HG02943 (cell line): ENCODE results near the gene GPC3.
"Not testable (repeated sequence)": the region's sequence is repeated elsewhere in the genome, so short reads cannot be mapped to it uniquely, and the experiment has no call there.

ENCODE experiments used
- ATAC-seq: cut with Tn5 transposase; IDR thresholded peaks from one replicate; pipeline ENCODE4 v1.9.1; 2021; ENCODE audit warnings: mild to moderate bottlenecking, low read depth, moderate library complexity; ENCODE audit not compliant: unreplicated experiment

GPC3 gene

DNA sequence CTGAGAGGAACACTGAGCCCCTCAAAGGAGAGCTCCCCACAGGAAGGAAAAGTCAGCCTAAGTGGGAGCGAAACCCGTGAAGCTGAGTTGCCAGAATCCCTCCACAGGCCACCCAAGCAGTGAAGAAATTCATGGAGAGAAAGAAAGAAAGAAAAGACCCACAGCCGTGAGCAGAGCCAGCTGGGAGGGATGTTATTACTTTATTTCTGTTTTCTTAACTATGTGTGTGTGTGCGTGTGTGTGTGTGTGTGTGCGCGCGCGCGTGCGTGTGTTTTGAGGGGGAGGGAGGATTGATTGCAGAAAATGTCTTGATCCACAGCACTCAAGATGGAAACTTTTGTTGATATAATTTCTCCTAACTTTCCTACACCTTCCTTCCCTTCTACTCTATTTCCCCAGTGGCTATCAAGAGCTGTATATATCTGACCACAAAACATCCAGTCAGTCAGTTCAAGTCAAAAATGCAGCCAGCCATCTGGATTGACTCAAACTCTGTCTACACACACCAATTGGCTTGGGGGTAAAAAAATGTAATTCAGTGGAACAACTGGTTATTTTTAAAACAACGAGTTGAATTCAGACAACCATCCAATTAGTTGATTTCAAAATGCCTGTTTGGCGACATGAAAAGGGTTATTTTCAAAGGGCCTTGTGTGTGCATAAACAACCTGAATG is 13.8 kb upstream of the GPC3 start:
- ATAC-seq, result no peak

DNA sequence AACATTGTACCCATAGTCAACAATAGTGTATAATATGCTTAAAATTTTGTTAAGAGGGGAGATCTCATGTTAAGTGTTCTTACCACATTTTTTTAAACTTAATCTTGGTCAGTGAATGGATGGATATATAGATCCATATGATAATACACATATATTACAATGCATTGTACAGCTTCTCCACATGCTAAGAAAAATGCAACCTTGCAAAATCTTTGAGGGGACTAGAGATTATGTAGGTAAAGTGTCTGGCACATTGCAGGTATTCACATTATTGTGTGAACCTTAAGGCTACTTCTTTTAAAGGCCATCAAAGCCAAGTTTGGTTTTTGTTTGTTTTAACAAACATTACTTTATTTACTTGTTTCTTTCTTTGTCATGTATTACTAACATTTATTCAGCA is 10.4 kb upstream of the GPC3 start:
- no peak for ATAC-seq

GRCh38 chrX:133994576-133994975 is 9.2 kb upstream of the GPC3 start:
- ATAC-seq, result no peak

DNA sequence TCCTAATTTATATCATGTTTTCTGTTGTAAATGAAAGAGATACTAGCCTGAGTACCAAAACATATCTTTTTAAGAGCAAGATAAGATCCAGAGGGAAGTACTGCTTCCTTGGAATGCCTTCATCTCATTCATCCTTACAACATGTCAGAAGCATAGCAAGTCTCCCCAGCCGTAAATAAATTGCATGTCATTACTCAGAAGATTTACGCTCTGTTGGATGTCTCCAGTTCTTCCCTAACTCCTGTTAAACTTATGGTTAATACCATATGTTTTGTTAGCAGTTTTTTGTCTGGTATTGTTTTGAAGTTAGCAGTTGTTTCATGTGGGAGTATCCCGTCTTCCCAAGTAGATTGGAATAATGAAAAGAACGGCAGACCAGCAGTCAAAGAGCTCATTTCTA is 7.5 kb upstream of the GPC3 start:
- ATAC-seq, result no peak

DNA sequence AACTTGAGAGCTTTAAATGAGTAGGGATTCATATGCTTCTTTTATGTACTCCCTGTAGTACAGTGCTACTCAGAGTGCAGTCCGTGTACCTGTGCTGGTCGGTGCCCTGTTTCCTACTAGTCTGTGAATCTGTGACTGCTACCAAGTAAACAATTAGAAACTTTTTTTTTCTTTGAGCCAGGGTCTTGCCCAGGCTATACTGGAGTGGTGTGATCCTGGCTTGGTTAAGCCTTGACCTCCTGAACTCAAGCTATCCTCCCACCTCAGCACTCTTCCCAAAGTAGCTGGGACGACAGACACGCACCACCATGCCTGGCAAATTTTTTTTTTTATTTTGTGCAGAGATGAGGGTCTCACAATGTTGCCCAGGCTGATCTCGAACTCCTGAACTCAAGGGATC is 6.4 kb upstream of the GPC3 start:
- no peak for ATAC-seq

DNA sequence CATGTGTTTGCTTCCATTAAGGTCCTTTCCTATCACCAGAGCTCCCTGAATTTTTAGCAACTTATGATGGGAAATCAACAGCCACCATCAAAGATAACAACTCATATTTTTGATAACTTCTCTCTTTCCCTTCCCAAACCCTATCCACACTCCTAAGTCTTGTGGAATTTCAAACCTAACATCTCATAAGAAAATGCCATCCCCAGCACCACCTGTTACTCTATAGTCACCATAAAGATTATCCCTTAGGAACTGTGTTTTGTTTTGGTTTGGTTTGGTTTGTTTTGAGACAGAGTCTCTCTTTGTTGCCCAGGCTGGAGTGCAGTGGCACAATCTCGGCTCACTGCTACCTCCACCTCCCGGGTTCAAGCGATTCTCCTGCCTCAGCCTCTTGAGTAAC is 5.7 kb upstream of the GPC3 start:
- ATAC-seq, result not testable (repeated sequence)

DNA sequence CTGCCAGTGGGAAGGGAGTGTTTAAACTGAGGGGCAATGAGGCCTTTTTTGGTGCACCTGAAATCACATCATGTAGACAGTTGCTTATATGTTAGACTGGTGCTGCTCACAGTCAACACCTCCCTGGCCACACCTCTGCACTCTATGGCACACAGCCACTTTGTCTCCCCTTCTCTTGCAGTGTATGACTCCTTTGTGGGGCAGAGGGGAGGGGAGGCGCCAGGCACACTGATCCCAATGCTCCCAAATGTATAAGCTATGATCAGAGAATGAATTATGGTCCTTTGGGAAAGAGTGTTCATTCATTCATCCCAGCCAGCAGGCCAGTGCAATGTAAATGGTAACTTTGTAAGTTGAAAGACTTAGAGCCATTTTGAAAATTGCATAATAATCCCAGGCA is 4.6 kb upstream of the GPC3 start:
- ATAC-seq, result no peak

GRCh38 chrX:133989490-133989889 is 4.1 kb upstream of the GPC3 start:
- ATAC-seq, result no peak

GRCh38 chrX:133988010-133988409 is 2.6 kb upstream of the GPC3 start:
- ATAC-seq, result no peak

GRCh38 chrX:133987188-133987587 is 1.8 kb upstream of the GPC3 start:
- ATAC-seq, result no peak

DNA sequence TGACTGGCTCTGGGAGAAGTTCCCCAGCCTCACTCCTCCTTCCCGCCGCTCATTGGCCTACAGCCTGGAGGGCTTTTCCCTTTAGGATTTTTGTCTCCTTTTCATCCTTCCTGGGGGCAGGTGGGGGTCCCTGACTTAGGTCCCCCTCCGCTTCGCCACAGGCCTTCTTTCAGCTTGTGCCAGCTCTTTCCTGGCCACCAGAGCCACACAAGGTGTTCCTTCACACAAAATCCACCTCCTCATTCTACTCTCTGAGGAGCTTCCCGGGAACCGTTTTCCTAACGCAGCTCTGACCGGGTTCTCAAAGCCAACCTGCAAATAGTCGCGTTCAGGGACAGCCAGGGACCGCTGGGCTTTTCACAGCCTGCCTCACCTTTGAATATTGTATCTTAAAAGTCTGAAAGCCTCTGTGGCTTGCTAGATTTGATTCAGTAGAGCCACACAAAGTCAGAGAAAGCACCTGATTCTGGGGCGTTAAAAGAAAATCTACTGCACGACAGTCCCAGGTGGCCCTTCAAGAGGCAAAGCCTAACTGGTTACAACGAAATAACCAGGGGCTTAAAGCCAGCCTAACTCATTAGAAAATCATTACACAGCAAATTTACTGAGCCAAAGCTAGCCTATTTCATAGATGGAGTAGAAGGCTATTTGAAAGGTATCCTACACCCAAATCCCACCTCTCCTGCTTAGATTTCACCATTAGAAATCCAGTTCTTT is 731 bp upstream of the GPC3 start:
- no peak for ATAC-seq

- no peak for ATAC-seq
Observed at GRCh38 chrX:133984857-133985163, 584 bp downstream of the GPC3 start.

DNA sequence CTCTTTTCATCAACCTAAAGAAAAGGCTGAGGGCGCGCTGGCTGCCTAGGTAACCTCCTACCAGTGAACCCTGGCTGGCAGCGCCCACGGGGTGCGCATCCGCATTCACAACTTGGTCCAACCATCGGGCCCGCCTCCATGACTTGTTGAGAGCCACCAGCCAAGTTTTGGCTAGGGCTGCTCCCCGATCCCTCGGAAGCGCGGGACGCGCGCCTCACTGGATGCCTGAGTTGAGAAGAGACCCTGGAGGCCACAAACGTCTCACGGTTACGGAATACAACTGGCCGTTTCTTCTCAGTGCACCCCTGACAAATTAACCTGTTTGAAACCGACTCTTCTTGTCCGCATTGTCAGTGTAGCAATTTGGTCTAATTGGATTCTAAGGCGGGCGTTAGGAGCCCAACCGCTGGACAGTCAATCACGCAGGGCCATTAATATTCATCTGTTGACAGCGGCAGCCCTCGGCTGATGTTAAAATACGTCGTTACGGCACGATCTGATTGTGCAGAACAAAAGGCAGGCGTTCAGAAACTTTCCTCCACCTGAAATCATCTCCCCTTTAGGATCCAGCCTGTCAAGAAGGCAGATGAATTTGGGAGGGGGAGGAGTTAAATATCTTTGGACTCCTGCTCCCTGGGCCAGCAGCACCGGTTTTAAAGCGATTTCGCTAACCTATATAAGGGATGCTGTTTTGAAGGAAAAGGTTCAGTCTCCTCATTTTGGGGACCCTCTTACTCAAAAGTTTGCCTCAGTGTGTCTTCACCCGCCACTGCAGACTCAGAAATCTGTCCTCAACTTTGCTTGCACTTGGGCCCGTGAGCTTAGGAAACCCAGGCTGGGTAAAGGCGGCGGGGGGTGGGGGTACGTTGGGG is 1.2 kb downstream of the GPC3 start:
- ATAC-seq, result no peak

GRCh38 chrX:133983256-133983973 is 2.0 kb downstream of the GPC3 start:
- ATAC-seq, result no peak

- ATAC-seq, result no peak
Observed at GRCh38 chrX:133981924-133982323, 3.5 kb downstream of the GPC3 start.

- ATAC-seq, result no peak
Observed at GRCh38 chrX:133980832-133981588, 4.4 kb downstream of the GPC3 start.

- ATAC-seq, result no peak
Observed at GRCh38 chrX:133980406-133980805, 5.0 kb downstream of the GPC3 start.

- no peak for ATAC-seq
Observed at GRCh38 chrX:133979641-133980230, 5.7 kb downstream of the GPC3 start.

- no peak for ATAC-seq
Observed at GRCh38 chrX:133973704-133974103, 11.7 kb downstream of the GPC3 start.

DNA sequence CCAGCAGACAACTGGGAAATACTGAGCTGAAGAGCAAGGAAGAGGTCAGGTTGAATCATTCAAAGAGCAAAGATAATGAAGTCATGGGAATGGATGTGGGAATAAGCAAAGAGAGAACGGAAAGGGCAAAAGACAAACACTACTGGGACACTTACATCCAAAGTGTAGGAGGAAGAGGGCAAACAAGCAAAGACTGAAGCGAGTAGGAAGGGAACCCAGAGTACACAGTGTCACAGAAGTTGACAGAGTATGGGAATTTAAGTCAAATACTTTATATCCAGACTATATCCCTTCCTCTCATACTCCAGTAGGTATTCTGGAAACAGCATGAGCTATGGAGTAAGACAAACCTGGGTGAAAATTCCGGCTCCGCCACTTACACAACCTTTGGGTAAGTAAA is 12.5 kb downstream of the GPC3 start:
- ATAC-seq, result no peak
